RCC 7860 (cell line): Measurements from ENCODE around the gene SMDT1.

Experiments
- DNase-seq: peaks from one replicate; pipeline ENCODE4 v3.0.0-alpha.2; 2015; ENCODE audit warnings: low spot score
- FAIRE-seq: peaks from 2 replicates; lab custom pipeline; 2012; peaks lifted over from hg19 to GRCh38; lab: Jason Lieb, UNC

Gene SMDT1, protein sequence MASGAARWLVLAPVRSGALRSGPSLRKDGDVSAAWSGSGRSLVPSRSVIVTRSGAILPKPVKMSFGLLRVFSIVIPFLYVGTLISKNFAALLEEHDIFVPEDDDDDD

DNA sequence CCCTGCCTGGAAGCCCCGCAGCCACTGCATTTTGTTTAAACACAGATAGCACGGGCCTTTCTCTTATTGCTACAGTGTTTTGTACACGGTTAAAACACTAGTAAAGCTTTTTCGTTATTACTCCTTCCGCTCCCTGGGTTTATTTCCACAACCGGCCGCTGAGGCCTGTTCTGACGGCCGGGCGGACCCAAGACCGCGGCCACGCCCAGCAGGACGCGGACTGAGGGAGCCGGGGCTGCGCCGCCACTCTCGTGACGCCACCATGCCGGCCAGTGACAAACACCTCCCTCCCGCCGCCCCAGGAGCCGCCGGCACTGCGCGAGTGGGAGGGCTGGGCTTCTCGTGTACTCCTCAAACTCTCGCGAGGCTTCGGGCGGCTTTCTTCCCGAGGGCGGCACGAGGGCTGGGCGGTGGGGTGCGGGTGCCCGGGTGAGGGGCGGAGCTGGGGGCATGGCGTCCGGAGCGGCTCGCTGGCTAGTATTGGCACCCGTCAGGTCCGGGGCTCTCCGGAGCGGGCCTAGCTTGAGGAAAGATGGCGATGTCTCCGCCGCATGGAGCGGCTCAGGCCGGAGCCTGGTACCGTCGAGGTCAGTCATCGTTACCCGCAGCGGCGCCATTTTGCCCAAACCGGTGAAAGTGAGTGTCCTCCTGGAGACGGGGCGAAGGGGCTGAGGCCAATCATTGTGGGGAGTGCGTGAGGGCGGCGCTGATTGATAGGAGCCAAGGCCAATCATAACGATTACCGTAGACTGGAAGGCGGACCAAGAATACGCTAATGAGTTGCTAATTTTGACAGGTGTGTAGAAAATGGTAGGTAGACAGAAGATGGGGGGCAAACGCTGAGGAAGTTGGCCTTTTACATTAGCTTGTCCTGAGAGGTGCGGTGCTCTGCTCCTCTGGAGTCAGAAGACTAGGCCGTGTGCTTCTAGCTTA is at the start of gene SMDT1:
Gene SMDT1, plus strand, starts transcription at position 382 of the 933 bp plus-strand sequence. Its CDS starts 69 bp downstream, at position 451.
- peak; percentile 78 for FAIRE-seq

DNA sequence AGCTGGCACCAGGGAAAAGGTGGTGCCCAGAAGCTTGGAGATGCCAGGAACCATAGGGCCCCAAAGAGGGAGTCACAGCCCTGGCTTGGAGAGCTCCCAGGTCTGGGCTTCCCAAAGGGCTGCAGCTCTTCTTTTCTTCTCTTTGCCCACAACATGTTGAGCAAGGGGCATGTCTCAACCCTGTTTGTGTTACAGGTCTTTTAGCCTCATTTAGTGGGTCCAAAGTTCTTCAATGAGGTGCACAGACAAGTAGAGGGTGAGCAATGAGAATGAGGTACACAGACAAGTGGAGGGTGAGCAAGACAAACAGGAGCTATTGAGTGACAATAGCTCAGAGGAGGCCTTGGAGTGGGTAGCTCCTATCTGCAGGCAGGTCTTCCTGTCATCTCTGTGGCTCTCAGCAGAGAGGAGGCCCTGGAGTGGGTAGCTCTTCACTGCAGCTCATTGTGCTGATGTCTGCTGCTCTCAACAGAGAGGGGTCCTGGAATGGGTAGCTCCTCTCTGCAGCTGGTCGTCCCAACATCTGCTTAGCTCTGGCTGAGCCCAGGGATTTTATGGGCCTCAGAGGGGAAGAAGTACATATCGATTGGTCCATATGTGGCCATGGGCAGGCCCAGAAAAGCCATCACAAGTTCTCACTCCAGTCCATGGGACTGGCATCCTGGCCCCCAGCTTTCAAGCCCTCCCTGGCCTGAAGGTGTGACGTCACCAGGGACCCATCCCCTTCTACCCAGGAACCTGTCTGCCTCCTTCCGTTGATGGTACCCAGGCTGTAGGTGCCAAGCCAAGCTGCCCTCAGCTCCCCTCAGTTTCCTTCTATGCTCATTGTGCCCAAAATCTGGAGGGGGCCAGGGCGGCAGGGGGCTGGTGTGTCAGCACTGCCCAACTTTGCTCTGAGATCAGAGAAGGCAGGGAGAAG is 46.0 kb upstream of the SMDT1 start:
- FAIRE-seq (no peak), DNase-seq (no peak)

More for the DNA sequence above, at the start of gene SMDT1:
- peak; percentile 90 for DNase-seq

DNA sequence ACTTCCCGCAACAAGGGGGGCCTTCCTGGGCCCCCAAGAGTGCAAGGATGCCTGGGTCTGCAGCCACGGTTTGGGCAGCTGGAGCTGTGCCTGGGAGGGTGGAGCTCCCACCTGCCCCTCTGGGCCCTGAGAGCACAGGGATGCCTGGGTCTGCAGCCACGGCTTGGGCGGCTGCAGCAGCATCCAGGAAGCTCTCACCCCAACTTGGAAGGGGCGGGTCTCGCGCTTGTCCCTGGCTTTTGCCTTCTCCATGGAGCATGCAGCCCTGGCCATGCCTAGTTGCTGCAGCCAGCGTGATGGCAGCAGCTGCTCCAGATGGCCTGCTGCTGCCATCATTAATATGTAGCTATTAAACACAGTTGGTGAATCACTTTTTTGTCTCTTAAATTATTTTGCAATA is 44.2 kb upstream of the SMDT1 start:
- DNase-seq (no peak), FAIRE-seq (no peak)

DNA sequence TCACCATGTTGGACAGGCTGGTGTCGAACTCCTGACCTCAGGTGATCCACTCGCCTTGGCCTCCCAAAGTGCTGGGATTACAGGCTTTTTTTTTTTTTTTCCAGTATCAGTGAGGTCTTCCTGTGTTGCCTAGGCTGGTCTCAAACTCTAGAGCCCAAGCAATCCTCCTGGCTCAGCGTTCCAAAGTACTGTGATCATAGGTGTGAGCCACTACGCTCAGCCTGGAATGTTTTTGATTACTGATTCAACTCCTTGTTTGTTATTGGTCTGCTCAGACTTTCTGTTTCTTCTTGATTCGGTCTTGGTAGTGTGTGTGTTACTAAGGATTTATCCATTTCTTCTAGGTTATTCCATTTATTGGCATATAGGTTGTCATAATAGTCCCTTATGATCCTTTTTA is 40.2 kb upstream of the SMDT1 start:
- no peak for FAIRE-seq

DNA sequence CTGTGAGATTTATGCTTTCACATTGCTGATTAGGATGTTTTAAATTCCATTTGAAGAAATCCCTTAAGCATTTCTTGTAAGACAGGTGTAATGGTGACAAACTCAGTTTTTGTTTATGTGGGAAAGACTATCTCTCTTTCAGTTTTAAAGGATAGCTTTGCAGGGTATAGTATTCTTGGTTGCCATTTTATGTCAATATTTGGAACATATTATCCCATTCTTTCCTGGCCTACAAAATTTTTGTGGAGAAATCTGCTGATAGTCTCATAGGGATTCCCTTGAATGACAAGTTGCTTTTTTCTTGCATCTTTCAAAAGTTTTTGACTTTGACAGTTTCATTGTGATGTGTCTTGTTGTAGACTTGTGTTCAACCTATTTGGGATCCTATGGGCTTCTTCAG is 37.7 kb upstream of the SMDT1 start:
- DNase-seq (no peak), FAIRE-seq (no peak)

More for the DNA sequence above, 40.2 kb upstream of the SMDT1 start:
- DNase-seq: no peak

DNA sequence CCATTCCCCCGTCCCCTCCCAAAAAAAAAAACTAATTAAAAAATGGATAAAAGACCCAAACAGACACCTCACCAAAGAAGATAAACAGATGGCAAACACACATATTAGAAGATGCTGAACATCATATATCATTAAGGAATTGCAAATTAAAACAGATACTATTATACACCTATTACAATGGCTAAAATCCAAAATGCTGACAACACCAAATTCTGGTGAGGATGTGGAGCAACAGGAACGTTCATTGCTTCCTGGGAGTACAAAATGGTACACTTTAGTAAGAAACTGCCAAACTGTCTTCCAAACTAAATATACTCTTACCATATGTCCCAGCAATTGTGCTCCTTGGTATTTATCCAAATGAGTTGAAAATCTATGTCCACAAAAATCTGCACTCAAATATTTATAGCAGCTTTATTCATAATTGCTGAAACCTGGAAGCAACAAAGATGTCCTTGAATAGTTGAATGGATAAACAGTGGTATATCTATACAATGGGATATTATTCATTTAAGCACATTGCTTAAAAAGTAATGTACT is 28.8 kb upstream of the SMDT1 start:
- no peak for DNase-seq
- FAIRE-seq: no peak

DNA sequence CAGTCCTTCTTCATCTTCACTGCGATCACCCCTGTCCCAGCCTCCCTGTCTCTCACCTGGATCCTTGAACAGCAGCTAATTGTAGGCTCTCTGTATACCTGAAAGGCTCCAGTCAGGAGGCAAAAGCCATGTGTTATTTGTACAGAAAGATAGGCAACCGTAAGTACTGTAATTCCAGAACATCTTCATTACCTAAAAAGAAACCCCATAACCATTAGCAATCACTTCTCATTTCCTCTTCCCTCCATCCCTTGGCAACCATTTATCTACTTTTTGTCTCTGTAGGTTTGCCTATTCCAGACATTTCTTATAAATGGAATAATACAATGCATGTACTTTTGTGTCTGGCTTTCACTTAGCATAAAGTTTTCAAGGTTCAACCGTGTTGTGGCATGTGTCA is 26.7 kb upstream of the SMDT1 start:
- no peak for DNase-seq
- FAIRE-seq: no peak

DNA sequence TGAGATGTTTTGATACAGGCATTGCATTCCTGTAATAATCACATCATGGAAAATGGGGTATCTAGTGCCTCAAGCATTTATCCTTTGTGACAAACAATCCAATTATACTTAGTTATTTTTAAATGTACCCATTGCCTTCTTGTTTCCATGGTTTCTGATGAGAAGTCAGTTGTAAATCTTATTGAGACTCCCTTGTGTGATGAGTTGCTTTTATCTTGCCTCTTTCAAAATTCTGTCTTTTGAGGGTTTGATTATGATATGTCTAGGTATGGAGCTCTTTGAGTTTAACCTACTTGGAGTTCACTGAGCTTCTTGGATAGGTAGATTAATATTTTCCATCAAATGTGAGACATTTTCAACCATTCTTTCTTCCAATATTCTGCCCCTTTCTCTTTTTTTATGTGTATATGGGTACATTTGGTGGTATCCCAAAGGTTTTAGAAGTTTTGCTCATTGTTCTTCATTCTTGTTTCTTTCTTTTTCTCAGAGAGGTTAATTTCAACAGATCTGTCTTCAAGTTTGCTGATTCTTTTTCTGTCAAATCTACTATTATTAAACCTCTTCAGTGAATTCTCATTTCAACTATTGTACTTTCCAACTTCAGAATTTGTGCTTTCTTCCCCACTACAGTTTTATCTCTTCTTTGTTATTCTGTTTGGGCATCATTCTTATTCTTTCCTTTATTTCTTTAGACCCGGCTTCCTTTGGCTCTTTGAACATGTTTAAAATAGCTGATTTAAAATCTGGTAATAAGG is 22.6 kb upstream of the SMDT1 start:
- no peak for DNase-seq
- FAIRE-seq: no peak

DNA sequence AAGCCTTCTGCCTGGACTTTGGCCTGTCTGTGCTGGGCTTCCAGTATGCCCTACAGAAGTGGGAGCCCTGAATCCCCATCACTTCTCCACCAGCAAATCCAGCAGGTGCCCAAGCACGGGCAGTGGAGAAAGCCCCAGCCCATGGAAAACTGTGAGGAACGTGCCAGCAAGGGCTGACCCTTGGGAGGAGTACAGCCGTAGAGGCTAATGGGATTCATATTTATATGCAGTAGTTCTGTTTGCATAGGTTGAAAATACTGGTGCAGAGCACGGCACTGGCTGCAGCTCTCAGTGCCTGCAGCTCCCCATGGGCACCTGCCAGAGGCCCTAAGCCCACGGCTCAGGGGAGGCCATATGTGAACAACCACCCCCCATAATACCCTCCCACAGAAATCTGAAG is 19.0 kb upstream of the SMDT1 start:
- DNase-seq (no peak), FAIRE-seq (no peak)

DNA sequence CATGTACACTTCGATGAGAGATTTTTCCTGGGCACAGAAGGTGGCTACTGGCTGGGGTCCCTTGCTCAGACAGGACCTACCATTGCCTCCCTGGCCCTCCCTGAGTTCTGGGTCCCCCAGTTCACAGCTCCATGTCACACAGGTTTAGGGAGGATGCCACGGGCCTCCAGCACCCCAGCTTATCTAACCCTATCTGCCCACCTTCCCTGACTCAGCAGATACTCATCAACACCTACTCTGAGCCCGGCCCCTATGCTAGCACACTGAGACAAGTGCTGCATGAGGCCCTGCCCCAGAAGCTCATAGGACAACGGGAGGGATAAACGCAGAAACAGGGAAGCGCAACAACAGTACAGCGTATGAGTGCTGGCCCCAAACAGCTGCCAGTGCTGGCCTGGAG is 18.5 kb upstream of the SMDT1 start:
- no peak for FAIRE-seq

DNA sequence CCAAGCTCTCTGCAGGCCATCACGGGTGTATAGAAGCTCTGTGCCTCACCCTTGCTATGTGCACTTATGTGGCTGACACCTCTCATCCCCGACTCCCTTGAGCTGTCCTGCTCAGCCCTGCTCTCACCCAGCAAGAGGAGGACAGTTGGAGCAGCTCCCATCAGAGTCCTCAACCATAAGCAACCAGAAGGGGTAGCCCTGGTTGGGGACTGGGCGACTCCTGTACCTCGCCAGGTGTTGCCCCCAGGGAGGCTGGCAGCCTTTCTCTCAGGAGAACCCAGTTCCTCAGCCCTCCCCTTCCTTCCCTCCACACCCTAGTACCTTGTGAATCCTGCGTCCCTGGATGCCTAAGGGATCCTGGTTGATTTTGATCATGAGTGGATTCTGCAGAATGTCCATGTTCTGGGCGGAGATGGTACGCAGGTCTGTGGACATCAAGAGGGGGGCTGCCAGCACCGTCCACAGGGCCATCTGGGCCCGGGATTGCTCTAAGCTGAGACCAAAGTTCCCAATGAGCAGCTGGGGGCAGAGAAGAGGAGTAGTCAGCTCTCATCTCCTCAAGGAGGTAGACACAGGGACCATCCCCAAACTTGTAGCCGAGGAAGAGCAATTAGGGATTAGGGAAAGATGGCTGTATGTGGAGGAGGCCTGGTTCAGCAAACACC is 16.9 kb upstream of the SMDT1 start:
- FAIRE-seq (no peak), DNase-seq (no peak)

More for the DNA sequence above, 18.5 kb upstream of the SMDT1 start:
- DNase-seq: no peak

DNA sequence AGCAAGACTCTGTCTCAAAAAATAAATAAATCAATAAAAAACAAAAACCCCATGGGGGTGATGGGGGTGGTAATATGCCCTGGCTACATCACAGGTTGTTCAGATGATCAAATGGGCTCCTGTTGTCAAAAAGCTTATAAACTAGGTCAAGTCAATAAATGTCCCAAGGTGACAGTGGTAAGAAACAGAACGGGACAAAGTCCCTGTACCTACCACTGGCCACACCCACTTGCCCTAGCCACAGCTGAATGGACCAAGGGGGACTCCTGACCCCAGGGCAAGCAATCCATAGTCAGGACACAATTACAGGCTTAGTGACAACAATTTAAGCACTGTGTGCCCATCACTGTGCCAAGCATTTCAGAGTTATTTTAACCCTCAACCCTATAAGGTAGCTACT is 14.9 kb upstream of the SMDT1 start:
- no peak for FAIRE-seq
- DNase-seq: no peak

DNA sequence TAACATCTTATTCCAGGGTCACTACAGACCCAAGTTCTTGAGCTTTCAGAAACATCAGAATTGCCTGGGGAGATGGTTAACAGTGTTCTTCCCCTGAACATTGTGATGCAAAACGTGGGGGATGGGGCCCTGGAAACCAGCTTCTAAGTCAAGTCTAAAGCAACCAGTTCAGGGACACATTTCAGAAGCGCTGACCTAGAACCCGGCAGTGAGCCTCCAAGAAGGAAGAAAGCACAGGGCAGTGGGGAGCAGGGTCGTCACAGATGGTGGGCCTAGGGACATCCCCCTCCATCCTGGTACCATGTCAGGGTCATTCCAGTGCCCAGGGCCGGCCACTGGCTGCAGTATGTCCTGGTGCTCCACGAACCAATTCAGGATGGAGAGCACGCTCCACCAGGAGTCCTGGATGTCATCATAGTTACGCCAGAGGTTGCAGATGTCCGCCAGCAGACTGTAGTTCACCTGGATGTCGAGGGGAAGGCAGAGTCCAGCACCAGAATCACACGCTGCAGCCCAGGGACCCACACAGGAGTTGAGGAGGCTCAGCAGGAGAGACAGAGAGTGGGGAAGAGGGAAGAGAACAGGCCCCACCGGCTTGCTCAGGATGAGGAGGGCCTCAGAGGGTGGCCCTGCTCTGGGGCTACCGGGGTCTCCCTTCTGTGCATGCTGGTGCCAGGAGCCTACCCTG is 13.9 kb upstream of the SMDT1 start:
- no peak for DNase-seq

DNA sequence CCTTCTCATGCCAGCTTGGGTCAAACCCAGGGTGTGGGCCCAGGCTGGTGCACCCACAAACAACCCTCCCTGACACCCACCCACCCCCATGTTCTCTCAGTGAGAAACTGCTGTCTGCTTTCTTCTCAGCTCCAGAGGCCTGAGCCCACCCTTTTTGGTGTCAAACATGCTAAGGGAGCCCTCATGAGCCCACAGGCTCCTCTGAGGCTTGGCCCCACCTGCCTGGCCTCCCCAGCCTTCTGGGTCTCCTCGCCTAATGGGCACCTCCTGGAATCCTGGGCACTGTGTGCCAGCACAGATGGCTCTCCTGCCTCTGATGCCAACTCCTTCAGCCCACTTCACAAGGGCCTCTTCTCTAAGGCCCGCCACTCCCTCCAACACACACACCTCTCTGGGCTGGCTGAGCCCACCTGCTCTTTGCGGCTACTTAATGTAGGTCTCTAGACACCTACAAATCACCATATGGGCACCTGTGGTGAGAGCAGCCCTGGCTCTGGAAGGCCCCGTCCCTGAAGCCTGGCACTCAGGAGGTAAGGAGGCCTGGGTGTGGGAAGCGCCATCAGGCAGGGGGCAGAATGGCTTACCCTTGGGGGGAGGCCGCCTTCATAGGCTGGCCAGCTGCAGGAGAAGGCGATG is 13.3 kb upstream of the SMDT1 start:
- DNase-seq (no peak), FAIRE-seq (no peak)

More for the DNA sequence above, 13.9 kb upstream of the SMDT1 start:
- no peak for FAIRE-seq

DNA sequence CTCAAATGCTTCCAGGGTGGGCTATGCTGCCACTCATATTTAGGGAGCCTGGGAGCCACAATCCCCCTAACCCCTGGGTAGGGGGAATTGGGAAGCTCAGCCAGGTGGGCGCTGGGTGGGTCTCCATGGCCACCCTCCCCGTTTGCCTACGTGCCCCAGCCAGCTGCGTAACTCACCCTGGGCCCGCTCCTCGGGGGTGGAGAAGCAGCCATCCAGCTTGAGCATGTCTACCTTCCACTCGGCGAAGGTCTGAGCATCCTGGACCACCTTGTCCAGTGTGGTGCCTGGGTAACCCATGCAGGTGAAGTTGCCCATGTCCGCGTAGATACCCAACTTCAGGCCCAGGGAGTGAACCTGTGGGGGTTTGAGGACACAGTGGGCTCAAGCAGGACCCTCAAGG is 12.6 kb upstream of the SMDT1 start:
- DNase-seq (no peak), FAIRE-seq (no peak)

DNA sequence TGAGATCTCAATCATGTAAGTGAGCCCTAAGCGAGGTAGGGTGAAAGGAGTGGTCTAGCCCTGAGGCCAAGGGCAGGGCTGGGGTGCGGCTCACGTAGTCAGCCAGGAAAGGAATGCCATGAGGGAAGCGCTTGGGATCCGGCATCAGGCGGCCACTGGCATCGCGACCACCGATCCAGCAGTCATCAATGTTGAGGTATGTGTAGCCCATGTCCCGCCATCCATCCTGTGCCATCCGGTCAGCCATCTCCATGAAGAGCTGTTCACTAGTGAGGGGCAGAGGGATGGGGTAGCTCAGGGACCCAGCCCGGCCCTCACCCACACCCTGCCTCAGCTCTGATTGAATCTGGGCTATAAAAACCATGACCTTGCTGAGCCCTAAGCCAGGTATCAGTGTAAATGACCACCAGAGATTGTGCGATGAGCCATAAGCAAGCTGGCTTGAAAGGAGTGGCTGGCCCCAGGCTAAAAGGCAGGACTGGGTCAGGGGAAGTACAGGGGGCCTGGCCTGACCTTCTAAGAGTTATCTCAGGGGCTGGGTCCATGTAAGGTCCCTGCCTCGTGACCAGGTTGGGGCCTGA is 11.7 kb upstream of the SMDT1 start:
- no peak for DNase-seq
- no peak for FAIRE-seq

DNA sequence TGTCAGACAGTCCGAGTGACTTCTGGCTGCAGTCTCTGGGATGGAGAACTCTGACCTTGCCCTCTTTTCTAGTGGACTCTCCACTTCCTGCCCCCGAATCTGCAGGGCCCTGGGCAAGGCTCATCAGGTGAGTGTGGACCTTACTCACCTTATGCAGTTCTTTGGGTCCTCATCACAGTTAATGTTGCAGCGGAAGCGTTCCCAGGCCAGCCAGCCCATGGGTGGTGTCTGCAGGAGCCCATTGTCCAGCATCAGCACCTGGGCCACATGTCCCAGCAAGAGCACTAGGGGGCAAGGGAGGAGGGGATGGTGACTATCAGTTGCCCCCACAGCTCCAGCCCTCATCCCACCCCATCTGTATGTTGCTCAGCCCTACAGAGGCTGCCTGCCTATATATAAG is 11.2 kb upstream of the SMDT1 start:
- DNase-seq (no peak), FAIRE-seq (no peak)

DNA sequence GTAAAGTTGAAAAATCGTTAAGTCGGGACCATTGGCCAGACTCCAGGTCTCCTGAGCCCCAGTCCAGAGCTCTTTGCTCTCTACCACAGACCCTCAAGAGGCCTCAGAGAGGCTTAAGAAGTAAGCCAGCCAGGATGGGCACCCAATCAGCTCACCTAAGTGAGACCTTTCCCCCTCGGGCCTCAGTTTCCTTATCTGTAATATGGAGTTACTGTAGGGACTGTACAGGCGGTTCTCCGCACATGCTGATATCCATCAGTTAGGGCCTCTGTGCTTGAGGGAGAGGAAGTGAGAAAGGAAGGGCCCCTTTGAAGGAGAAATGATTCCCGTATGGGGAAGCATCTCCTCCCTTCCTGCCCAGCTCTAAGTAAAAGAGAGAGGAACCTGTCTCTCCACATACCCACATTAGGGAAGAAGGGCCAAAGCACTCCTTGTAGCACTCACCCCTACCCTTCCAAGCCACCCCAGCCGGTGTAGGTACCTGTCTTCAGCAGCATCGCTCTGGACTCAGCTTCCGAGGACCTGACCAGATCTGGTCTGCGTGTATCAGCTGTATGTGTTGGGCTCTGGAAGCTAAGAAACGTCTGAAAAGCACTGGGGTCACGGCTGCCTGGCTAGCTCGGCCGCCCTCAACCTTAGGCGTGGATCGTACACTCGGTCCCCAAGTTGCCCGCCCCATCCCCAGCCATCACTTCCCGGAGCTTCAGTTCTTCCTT is 9.5 kb upstream of the SMDT1 start:
- DNase-seq (no peak), FAIRE-seq (no peak)
